C4-2B (cell line): ENCODE results near the gene PYCR2.

Experiments used
- CTCF ChIP-seq: fragments of 450-650 bp; conservative IDR thresholded peaks from 2 replicates; pipeline ENCODE4 v1.5.1; 2017; ENCODE audit warnings: mild to moderate bottlenecking
- ZFX ChIP-seq: fragments of 450-650 bp; IDR thresholded peaks from 2 replicates; pipeline ENCODE4 v1.6.1; 2017

- TF ChIP-seq CTCF (no peak), ZFX (no peak)
Measured at GRCh38 chr1:225944951-225945350, 20.9 kb upstream of the PYCR2 start.
